GM19455 (cell line): Measurements from ENCODE around the gene CASR.

Source experiments
- ATAC-seq: cut with Tn5 transposase; IDR thresholded peaks from one replicate; pipeline ENCODE4 v1.9.1; 2021; ENCODE audit not compliant: unreplicated experiment

The CASR gene

DNA sequence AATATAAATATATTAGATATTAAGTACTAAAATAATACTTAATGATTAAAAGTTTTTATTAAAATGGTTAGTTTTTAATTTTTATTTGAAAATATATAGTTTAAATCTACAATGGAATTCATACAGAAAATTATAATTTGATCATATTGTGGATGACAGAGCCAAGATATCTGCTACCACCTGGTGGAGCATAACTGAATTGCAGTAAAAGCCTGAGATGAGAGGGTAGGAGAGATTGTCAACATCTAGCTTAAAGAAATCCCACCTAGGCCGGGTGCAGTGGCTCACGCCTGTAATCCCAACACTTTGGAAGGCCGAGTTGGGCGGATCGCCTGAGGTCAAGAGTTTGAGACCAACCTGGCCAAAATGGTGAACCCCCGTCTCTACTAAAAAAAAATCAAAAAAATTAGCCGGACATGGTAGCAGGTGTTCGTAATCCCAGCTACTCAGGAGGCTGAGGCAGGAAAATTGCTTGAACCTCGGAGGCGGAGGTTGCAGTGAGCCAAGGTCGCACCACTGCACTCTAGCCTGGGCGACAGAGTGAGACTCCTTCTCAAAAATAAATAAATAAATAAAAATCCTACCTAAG lies 116.5 kb downstream of the CASR start:
- ATAC-seq, result no peak

DNA sequence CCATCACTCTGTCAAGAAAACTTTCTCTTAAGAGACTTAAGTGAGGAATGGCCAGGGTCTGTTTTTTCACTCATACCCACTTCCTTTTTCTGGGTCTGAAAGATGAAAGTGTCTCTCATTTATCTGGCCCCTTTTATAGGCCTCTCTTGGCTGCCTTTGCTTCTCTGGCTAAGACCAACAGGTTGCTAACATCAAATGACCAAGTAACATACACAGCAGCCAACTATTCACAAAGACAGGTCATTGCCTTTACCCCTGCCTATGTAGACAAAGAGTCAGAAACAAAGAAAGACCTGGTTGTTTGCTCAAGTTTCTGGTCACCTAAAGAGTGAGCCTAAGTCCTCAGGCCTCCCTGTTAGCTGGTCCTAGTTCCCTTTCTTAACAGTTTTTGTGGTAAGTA lies 117.6 kb downstream of the CASR start:
- ATAC-seq, result no peak

DNA sequence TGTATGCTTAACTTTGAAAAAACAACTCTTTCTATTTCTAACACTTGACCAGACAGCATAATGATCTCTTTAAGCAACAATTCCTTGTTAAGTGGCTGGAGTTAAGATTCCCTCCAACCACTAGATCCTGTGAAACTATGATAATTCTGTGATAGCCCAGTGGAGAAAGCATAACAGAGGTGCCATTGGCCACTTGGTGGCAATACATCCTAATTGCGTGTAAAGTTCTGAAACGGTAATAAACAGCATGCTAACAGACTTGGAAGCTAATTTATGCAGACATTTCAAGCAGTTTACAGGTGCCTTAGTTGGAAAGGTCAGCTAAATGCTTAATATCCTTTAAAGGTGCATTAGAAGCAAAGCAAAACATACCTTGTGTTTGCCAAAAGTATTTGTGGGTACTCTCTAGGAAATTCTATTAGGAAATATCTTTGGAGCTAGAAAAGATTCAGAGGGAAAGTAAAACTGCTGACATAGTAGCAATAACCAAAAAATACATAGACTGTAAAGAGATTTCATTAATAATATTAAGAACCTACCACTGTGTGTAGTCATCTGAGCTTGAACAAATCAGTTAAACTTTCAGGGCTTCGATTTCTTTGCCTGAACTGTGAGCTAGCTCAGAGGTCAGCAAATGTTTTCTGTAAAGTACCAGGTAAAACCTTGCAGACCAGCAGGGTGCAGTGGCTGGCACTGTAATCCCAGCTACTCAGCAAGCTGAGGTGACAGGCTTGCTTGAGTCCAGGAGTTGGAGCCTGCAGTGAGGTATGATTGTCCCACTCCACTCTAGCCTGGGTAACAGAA lies 122.6 kb downstream of the CASR start:
- no peak for ATAC-seq

DNA sequence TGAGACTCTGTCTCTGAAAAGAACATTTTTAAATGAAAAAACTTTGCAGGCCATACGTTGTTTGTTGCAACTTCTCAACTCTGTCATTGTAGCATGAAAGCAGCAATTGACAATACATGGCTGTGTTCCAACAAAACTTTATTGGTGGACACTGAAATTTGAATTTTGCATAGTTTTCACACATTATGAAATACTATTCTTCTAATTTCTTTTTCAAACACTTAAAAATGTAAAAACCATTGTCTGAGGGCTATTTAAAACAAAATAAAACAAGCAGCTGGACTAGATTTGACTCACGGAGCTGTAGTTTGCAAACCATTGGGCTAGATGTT lies 123.1 kb downstream of the CASR start:
- ATAC-seq, result no peak

DNA sequence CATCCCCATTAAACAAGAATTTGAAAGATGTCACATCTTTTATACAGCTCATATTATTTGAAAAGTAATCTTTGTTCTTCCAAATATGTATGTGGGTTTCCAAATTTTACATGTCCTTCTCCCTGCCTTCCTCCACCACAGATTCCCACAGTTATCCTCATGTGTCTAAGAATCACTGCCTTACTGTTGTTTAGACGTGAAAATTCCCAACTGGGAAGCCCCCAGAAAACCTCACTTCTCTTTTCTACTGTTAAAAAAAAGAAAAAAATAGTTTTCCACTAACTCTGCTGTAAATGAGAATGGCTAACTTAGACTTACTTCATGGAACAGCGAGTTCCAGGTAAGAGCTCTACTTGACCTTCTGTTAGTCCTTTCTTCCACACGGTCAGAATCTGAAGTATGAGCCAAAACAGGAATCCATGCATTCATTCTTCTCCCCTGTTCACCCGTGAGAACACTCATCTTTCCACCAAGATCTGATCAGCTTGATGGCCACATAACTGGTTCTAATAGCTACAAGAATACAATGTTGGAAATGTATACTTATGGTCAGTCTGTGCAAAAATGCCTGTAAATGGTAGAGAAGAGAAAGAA lies 123.7 kb downstream of the CASR start:
- ATAC-seq, result no peak

DNA sequence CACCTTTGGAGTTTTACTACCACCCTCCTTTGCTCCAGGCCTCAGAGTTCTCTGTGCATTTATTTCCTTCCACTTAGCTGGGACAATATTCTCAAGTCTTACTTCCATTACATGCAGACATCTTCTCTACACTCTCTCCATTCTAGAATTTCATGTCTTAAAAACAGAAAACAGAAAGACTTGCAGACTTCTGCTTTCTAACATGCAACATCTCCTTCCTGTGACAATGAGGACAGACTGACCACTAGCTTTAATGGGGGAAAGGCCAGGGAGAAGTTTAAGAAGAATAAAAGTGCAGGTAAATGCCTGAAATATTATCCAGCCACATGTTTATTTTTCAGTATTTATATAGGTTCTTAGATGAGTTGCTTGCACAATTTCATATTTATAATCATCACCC lies 124.5 kb downstream of the CASR start:
- ATAC-seq, result no peak

DNA sequence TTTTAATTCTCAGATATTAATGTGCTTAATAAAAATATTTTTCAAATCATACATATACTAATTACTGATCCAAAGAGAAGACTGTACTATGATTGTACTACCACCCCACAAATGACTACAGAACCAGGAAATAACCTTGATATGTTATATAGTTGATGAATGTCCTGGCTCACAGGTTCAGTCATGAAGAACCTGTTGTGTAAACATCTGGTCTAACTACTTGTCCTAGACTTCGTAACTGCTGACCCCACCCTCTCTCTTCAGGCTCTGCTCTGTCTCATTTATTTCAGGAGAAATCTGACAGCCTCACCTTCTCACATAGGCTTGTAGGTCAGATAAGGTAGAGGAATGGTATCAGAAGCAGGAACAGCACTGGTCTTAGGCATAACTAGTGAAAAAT lies 126.9 kb downstream of the CASR start:
- no peak for ATAC-seq

DNA sequence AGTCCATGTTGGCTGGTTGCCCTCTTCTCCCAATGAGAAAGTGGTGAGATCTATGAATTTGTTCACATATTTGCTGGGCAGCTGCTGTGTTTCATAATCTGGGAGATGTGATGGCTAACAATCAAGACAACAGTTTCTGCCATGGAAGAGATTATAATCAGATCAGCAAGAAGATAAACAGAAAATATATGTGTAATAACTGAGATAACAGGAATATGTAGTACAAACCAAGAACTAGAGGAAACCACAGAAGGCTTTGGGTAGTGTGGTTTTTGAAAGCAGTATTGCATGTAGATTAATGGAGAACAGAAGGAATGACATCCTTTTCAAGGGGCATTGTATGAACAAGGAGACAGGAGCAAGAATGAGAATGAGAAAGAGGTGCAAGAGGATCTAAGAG lies 129.4 kb downstream of the CASR start:
- ATAC-seq, result no peak

DNA sequence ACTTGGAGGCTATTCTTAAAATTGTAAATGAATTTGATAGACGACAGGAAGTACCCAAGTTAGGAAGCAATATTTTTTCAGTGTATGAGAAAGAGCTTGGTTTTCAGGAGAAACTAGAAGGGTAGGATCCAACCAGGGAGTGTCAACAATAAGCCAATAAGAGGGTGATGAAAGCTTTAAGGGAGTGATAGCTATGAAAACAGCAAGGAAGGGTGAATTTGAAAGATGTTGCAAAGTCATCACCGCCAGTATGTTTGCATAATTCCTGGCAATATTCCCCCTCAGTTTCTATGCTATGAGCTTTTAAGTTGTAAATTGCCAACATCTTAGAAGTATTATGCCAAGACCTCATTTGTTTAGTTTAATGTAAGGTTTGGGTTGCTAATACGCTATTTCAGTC lies 129.8 kb downstream of the CASR start:
- no peak for ATAC-seq

DNA sequence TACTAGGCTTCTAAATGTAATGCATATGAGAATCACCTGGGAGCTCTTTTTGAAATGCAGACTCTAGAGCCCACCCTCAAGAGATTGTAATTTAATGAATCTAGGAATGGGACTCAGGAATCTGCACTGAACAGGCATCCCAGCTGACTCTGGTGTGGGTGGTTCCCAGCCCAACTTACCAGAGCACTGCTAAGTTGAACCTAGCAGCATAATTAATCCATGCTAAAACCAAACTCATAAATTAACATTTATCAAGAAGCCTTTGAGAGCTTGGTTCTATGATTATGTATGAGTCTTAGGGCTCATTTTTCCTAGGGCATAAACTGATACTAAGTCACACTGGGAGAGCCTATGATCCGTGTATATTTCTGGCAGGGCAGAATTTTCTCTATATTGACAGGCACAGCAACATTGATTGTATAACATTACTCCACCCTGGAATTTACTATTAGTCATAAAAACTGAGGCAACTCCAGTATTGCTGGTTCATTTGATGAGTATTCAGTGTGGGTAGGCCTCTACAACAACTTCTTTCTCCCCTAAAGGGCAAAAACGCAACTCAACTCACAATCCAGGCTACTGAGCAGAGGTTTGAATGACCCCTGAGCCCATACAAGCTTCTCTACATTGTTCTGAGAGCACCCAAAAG lies 130.9 kb downstream of the CASR start:
- ATAC-seq, result no peak

DNA sequence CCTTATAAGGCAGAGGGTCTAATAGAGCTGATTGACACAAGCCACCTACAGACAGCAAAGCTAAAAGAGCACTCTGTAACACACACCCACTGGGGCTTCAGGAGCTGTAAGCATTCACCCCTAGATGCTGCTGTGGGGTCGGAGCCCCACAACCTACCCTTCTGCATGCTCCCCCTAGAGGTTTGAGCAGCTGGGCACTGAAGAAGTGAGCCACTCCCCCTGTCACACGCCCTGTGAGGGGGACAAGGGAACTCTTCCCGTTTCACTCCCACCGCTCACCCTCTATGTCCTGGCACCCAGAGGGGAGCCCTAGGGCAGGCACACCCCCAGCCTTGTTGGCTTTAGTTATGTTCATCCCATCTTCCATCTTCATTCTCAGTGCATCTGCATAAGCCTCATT lies 132.2 kb downstream of the CASR start:
- ATAC-seq, result no peak

DNA sequence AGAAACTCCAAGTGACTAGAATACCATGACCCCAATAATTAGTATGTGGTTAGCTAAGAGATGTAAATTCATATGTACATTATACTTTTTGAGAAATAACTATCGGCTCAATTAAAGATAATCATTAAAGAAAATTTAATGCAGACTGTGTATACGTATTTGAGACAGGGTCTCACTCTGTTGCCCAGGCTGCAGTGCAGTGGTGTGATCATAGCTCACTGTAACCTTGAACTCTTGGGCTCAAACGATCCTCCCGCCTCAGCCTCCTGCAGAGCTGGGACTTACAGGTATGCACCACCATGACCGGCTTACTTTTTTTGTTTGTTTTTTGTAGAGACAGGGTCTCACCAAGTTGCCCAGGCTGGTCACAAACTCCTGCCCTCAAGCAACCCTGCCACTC lies 132.9 kb downstream of the CASR start:
- no peak for ATAC-seq

DNA sequence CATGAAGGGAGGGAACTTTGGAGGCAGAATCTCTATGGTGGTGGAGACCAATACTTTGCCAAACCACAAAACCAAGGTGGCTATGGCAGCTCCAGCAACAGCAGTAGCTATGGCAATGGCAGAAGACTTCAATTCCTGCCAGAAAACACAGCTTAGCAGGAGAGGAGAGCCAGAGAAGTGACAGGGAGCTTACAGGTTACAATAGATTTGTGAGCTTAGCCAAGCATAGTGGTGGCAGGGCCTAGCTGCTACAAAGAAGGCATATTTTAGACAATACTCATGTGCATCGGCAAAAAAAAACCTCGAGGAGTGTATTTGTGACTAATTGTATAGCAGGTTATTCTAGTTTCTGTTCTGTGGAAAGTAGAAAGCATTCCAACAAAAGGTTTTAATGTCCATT lies 135.2 kb downstream of the CASR start:
- ATAC-seq, result no peak

DNA sequence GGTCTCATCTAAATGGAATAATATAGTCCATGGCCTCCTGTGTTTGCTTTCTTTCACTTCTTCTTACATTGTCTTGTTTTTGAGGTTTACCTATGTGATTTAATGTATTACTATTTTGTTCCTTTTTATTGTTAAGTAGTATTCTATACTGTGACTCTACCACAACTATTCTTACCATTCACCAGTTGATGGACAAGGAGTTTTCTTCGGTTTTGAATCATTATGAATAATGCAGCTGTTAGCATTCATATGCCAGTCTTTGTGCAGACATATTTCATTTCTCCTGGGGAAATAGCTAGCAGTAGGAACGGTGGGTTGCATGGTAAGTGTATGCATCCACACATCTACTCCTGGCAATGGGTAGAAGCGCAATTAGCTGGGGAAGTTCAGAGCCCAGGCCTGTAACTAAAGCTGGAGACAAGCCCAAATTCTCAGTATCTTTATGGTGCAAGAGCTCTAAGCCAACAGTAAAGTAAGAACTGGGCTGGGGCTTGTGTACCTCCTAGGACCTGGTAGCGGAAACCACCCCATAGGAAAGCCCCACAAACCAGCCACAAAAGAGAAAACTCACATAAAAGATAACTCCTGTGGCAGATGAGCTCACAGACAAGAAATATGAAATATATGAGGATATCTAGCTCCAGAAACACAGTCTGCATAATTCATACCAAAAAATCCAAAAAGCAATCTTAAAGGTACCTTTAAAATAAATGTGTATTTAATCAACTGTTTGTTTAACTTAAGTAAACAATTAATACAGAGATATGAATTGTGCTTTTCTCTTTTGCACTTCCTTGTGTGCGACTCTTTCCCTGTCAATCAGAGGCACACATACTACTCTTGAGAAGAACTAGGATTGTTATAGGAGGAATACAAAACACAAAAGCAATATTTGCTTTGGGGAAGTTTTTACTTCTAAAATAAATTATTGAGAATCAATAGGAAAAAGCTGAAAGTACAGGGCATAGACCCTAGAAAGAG lies 138.9 kb downstream of the CASR start:
- no peak for ATAC-seq

DNA sequence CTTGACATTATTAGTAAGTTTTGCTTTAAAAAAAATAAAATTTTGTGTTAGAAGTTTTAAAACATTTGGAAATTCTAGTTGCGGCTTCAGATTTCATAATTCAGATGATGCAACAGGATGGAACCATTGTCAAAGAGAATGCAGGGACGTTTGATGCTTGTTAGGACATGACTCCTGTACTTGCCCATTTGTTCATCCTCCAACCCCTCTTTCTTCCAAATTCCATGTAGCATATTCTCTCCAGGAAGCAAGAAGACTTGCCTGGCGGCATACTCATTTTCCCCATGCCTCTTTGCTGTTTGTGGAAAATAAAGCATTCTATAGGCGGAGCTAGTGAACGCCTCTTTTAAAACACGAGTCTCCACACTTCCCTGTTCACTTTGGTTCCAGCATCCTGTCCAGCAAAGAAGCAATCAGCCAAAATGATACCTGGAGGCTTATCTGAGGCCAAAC lies 141.4 kb downstream of the CASR start, which contains the start of gene CSTA:
Gene CSTA (plus strand): TSS at position 378 of the 453 bp plus-strand sequence. CDS start 45 bp downstream, at position 423.
- no peak for ATAC-seq

DNA sequence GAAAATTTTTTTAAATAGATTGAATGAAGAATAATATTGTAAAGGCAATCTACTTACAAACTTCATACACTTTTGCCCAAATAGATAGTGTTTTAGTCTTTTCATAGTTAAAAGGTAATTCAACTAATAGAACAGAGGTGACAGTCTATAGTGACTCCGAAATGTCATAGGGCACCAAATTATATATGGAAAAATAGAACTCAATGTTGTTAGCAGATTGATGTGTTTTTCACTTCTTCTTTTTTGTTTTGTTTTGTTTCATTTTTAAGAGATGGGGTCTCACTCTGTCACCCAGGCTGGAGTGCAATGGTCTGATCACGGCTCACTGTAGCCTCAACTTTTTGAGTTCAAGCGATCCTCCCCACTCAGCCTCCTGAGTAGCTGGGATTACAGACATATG lies 142.3 kb downstream of the CASR start:
- no peak for ATAC-seq

DNA sequence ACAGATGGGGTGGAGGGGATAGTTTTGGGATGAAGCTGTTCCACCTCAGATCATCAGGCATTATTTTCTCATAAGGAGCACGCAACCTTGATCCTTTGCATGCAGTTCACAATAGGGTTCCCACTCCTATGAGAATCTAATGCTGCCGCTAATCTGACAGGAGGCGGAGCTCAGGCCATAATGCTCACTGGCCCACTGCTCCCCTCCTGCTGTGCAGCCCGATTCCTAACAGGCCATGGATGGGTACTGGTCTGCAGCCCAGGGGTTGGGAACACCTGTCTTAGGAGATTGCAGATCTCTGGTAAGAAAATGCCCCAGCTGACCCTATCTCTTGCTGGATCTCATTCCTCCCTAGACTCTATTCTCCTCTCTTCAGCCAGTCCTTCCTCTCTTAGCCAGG lies 148.4 kb downstream of the CASR start:
- no peak for ATAC-seq

DNA sequence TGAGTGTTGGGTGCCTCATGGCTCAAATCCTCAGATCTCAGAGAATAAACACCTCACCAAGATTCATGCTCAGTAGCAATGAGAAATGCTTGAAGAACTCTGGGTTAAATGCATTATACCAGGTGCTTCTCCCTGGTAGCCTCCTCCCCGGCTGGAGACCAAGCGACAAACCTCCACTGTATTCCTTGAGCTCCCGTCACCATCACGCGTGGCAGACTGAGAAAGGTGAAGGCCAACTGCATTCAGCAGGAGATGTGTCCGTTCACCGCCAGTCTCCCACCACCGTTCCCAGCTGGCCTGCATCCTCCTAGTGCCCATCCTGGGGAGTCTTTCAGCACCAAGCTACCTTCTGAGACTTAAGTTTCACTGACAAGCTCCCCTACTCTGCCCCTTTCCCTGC lies 149.1 kb downstream of the CASR start:
- ATAC-seq, result no peak
